Glomerular visceral epithelial cell (primary cell): ENCODE data around the gene HOMER3.
"Not testable (repeated sequence)": the region's sequence is repeated elsewhere in the genome, so short reads cannot be mapped to it uniquely, and the experiment has no call there.

Experiments used
- DNase-seq: peaks from one replicate; pipeline ENCODE4 v3.0.0-alpha.2; 2016; ENCODE audit errors: extremely low spot score

Gene HOMER3

DNA sequence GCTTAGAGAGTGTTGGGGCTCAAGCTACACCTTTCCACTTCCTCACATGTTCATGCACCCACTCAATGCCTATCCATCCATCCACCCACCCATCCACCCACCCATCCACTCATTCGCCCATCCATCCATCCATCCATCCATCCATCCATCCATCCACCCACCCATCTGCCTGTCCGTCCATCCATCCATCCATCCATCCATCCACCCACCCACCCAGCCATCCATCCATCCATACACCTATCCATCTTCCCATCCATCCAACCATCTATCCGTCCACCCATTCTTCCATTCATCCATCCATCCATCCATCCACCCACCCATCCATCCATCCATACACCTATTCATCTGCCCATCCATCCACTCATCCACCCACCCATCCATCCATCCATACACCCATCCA, 13.1 kb upstream of the HOMER3 start:
- no peak for DNase-seq

DNA sequence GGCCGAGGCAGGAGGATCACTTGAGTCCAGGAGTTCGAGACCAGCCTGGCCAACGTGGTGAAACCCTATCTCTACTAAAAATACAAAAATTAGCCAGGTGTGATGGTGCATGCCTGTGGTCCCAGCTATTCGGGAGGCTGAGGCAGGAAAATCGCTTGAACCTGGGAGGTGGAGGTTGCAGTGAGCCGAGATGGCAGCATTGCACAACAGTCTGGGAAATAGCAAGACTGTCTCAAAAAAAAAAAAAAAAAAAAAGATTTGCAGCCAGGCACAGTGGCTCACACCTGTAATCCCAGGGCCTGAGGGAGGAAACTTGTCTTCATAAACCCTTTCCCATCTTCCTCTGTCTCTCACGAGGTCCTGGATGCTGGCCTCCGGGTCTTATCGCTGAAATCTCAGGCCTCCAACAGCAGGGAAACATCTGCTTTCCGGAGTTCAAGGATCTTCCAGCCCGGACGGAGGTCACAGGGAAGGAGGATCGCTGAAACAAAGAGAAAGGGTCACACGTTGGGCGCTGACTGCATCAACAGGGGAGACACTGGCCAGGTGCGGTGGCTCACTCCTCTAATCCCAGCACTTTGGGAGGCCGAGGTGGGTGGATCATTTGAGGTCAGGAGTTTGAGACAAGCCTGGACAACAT, 11.5 kb upstream of the HOMER3 start:
- not testable (repeated sequence) for DNase-seq

DNA sequence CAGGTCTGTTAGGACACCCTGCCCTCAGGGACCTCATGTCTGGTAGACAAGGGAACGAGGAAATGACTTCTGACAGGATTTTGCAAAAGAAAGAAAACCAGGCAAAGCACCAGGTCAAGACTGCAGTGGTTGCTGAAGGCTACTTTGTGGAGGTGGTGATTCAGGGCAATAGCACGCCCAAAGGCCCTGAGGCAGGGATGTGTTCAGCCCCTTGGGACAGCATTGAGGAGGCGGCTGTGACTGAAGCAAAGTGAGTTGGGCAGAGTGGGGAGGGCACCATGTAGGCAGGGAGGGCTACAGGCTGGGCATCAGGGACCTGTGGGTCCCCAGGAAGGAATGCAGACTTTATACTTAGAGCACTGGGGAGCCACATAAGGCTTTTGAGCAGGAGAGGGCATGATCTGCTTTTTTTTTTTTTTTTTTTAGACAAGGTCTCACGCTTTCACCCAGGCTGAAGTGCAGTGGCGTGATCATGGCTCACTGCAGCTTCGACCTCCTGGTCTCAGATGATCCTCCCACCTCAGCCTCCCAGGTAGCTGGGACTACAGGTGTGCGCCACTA, 10.8 kb upstream of the HOMER3 start:
- no peak for DNase-seq

DNA sequence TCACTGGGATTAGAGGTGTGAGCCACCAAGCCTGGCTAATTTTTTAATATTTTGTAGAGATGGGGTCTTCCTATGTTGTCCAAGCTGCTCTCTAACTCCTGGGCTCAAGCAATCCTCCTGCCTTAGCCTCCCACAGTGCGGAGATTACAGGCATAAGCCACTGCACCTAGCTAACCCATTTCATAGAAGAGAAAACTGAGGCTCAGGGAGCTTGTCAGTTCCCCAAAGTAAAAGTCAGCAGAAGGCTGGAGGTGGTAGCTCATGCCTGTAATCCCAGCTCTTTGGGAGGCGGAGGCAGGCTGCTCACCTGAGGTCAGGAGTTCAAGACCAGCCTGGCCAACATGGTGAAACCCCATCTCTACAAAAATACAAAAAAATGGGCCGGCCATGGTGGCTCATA, 8.8 kb upstream of the HOMER3 start:
- no peak for DNase-seq

GRCh38 chr19:18948976-18949356, 7.9 kb upstream of the HOMER3 start:
- no peak for DNase-seq

- no peak for DNase-seq
Observed at GRCh38 chr19:18948075-18948975, 7.3 kb upstream of the HOMER3 start.

DNA sequence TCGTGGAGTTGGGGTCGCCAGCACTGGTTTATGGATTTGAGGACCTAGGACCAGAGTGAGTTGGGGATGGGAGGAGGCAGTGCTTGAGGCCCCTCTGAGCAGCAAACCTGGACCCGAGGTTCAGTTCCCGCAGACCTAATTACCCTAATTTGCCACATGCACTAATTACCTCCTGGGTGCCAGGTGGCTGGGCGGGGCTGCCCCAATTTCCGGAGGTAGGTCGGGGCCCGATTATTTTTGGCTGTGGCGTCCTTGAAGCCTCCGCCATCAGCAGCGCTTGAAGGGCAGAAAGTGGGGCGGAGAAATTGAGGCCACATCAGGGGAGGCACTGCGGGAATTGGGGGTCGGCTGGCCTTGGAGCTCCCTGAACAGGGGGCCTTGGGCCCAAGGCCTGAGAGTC, 5.9 kb upstream of the HOMER3 start:
- DNase-seq, result no peak

DNA sequence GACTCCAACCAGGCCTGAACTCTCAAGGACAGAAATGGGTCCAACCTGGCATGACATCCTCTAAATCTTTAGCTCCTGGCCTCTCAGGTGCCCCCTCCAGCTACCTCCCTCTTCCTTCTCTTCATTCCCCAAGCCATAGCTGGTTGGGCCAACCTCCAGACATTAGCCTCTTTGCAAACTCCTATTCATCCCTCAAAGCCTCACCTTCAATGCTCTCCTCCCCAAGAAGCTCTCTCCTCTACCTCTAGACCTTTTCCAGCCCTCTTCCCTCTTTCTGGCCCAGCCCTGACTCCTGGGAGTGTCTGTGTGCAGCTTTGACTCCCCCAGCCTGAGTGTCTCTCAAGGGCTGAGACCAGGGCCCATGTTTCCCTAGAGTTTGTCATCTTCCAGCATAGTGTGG, 5.3 kb upstream of the HOMER3 start:
- no peak for DNase-seq

DNA sequence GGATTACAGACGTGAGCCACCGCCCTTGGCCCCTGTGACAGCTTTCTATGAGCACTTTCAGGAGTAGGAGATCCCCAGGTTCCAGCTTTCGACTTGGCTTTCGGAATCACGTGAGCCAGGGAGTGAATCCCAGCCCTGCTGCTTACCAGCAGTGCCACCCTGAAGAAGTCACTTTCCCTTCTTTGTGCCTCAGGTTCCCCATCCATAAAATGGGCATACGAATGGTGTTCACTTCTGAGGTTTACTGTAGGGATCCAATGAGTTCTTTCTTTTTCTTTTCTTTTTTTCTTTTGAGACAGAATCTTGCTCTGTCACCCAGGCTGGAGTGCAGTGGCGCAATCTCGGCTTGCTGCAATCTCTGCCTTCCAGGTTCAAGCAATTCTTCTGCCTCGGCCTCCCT, 4.3 kb upstream of the HOMER3 start:
- DNase-seq, result no peak

DNA sequence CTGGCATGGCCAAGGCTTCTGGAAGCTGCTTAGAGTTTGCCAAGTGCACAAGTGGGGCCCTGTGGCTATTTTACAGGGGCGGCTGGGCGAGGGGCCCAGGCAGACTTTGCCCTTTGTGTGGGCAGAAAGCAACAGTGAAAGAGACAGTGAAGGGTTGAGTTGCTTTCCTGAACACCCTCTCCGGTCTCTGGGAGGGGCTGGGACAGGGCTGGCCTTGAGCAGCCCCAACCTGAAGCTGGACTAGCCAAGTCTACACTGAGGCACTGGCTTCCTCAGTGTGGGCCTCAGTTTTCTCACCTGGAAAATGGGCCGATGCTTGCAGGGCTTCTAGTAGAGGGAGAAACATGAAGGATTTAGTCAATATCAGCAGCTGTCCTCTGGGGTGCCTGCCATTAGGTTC, 2.4 kb upstream of the HOMER3 start:
- DNase-seq, result no peak

GRCh38 chr19:18942692-18943091, 1.7 kb upstream of the HOMER3 start:
- DNase-seq, result no peak

DNA sequence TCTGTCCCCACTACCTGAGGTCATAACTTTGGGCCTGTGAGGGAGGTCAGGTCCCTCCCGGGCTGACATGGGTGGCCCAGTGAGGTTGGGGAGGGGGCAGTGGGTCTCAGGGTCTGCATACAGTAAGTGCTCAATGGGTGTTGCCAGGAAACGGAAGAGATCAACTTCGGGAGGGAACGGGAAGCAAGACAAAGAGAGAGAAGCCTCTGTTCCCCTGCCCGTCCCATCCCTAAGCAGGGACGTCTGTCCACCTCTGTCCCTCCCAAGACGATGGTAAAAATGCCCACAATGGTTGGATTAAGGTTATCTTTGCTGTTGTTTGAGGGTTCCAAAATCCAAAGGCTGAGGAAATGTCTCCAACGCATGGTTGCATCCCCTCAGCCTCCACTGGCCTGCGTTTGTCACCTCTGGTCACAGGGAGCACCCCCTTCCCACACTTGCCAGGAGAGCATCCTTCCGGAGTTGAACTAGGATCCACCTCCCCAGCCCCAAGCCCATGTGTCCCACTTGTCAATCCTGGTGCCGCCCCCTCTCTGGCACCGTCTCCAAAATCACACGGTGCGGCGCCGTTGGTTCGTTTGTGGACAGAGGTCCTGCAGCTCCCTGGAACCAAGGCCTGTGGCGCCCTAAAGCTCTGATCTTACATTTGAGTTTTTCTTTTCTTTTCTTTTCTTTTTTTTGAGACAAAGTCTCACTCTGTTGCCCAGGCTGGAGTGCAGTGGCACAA, 774 bp upstream of the HOMER3 start:
- DNase-seq, result no peak

DNA sequence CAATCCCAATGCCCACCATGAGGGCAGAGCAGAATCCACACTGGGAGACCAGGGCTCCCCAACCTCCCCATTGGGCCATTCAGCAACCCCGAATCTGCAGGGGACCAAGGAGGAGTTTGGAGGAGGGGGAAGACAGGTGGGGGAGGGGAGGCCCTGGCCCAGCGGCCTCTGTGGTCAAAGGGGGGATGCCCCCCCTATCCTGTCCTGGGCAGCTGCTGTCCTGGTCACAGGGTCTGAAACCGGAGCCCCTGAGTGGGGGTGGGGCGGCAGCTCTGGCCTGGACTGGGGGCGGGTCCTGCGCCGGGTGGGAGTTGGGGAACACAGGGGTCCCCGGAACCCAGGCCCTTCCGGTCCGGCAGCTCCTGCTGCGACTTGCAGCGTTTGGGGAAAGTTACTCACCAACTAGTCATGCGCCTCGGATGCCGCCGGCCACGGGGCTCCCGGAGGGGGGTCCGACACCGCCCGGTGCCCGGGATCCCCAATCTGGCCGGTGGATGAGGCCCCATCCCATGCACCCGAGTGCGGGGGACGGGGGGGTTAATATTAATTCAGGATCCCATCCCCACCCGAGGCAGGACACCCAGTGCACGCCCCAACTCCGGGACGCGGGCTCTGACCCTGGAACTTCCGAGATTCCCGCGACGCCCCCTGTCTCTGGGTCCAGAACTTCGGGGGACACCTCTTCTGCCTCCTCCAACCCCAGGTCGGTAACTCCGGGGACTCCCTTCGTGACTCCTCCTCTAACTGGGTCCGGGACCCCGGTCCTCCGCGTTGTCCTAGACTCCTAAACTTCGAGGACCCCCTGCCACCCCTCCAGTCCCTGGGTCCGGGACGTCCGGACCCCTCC, 872 bp downstream of the HOMER3 start:
- peak; percentile 50 for DNase-seq

- no peak for DNase-seq
Observed at GRCh38 chr19:18939163-18939562, 1.9 kb downstream of the HOMER3 start.

- no peak for DNase-seq
Observed at GRCh38 chr19:18933297-18933696, 7.7 kb downstream of the HOMER3 start.

DNA sequence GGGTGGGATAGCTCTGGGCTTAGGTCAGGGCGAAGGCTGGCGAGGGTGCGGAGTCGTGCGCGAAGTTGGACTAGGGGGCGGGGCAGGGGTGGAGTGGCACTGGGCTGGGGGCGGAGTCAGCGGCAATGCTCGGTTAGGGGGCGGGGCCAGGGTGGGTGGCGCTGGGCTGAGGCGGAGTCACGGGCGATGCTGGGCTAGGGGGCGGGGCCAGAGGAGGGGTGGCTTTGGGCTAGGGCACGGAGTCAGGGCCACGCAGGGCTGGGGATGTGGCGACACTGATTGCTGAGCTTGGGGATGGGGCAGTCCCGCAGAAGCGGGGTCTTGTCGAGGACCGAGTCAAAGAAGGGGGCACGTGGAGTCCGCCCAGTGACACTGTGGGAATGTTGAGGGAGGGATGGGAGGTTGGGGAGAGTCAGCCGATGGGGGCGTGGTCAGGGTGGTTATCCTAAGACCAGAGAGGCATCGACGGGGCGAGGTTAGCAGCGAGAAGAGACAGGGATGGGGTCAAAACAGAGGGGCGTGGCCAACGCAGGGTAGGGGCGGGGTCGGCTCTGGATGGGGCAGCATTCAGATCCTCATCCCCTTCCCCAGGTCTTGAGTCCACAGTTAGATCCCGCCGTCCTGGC, 8.7 kb downstream of the HOMER3 start:
- peak; percentile 28 for DNase-seq

DNA sequence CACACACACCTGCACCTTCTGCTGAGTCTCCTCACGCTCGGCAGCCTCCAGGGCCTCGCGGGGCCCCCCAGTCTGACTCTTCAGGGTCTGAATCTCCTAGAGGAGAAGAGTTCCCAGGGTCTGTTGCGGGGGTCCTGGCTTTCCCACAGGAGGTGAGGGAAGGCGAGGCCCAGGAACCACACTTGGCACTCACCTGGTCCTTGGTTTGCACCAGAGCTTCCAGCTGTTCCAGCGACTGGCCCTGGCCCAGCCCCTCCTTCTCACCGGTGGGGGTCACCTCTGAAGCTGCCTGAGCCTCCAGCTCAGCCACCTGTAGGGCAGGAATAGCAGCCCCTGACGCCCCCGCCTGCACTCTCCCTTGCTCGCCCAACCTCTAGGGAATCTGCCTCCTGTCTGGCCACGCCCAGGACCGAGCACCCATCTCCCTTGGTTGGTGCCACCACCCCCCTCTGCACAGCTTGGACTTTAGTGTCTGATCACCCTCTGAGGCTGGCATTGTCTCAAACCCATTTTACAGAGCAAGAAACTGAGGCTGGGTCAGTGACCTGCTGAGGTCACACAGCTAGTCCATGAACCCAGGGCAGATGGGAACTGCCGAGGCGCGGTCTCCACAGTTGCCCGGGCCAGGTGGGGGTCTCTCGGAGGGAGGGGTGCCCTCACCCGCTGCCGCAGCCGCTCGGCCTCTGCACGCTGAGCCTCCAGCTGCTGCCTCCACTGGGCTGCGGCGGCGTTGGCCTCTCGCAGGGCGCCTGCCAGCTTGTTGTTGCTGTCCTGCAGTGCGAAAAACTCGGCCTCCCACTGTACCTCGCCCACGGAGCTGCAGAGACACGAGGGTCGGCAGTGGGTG, 9.5 kb downstream of the HOMER3 start:
- no peak for DNase-seq

DNA sequence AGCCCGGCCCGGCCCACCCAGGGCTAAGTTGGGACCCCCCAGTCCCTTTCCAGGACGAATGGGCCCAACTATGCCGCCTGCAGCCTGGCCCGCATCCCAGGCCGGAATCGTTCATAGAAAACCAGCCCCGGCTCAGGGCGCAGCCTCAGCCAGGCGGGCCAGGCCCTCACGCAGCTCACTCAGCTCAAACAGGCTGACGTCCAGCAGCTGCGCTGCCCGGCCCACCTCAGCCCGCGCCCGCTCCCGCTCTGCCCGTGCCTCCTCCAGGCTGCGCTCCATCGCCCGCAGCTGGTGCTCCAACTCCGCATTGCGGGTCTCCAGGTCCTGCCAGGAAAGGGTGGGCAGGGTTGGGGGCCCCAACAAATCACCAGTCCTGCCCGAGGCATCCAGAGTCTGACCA, 11.7 kb downstream of the HOMER3 start:
- DNase-seq, result no peak

DNA sequence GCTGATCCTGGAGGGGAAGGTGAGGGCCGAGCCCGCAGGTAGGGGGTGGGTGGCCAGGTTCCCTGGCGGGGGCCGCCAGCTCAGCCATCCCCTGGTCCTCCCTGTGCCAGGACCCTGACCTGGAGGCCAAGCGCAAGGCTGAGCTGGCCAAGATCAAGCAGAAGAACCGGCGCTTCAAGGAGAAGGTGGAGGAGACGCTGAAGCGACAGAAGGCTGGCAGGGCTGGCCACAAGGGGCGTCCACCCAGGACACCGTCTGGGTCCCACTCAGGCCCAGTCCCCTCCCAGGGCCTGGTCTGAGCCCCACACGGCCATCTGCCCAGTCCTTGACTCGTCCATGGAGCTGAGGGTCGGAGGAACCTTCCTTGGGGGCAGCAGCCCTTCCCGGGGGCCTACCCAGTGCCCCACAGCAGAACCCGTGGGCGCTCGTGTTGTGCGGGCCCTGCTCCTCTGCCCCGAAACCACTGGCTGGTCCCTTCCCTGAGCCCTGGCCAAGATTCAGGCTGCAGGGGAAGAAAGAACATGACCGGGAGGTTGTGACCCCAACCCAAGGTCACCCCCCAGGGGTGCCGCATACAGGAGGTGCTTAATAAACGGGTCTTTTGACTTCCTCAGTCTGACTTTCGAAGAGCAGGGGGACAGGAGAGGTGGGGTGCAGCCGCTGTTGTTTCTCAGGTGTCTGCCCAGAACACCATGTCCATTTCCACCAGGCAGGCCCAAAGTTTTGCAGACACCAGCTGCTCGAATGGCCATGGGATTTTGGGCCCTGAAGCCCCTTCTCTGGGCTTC, 12.8 kb downstream of the HOMER3 start:
- DNase-seq, result no peak
